HEK293 (cell line): ENCODE data around the gene CDK10.

ENCODE experiments used
- CTCF ChIA-PET: fragments of 350-600 bp; formaldehyde crosslinking; extraction: SDS; loops from one replicate; lab custom pipeline; 2021; ENCODE audit warnings: antibody characterized with exemption; lab: Yijun Ruan, JAX
- POLR2A ChIA-PET: fragments of 300-600 bp; formaldehyde crosslinking; extraction: SDS; loops from one replicate; lab custom pipeline; 2020; ENCODE audit warnings: antibody characterized with exemption, inconsistent platforms; lab: Yijun Ruan, JAX
- H3K27ac ChIP-seq: fragments of 200-500 bp; sonication (Bioruptor generic); 2 replicates; pipeline ENCODE4 v1.5.1; 2014; ENCODE audit warnings: low read depth, low read length, control low read depth, inconsistent platforms; ENCODE audit errors: extremely low read depth
- H3K36me3 ChIP-seq, 2 experiments: fragments of 200-500 bp in 1 of 2; sonication (Bioruptor generic) in 1 of 2; 1 replicate in 1 of 2; 2 replicates in 1 of 2; pipeline ENCODE4 v1.5.1; 2014 to 2017; ENCODE audit warnings: inconsistent platforms in 2 of 2, low read length in 2 of 2; ENCODE audit not compliant: control insufficient read depth in 2 of 2, insufficient read depth in 1 of 2
- H3K4me1 ChIP-seq: fragments of 200-500 bp; sonication (Bioruptor generic); 2 replicates; pipeline ENCODE4 v1.5.1; 2014; ENCODE audit warnings: mild to moderate bottlenecking, low read length, inconsistent platforms; ENCODE audit not compliant: control insufficient read depth, insufficient read depth
- H3K4me3 ChIP-seq: 2 replicates; pipeline ENCODE4 v1.5.1; 2011; ENCODE audit warnings: low read depth, mild to moderate bottlenecking, control low read depth, low read length, moderate library complexity
- H3K9me3 ChIP-seq: fragments of 200-500 bp; sonication (Bioruptor generic); 2 replicates; pipeline ENCODE4 v1.5.1; 2014; ENCODE audit warnings: low read depth, low read length, inconsistent platforms; ENCODE audit not compliant: control insufficient read depth, insufficient read depth
- CTCF ChIP-seq: fragments of 450-650 bp; formaldehyde crosslinking; IDR thresholded peaks from 2 replicates; pipeline ENCODE4 v1.5.1; 2016; ENCODE audit warnings: missing biosample characterization, missing genetic modification characterization
- ELK4 ChIP-seq: IDR thresholded peaks from 2 replicates; pipeline ENCODE4 v1.6.1; 2011; ENCODE audit warnings: mild to moderate bottlenecking, low read depth, low read length, borderline replicate concordance
- FEZF1 ChIP-seq: fragments of 450-650 bp; formaldehyde crosslinking; IDR thresholded peaks from 2 replicates; pipeline ENCODE4 v1.5.1; 2016; ENCODE audit warnings: missing biosample characterization, missing genetic modification characterization
- KLF9 ChIP-seq: fragments of 450-650 bp; formaldehyde crosslinking; IDR thresholded peaks from 2 replicates; pipeline ENCODE4 v1.5.1; 2016; ENCODE audit warnings: missing biosample characterization, missing genetic modification characterization, low read depth
- MZF1 ChIP-seq: fragments of 450-650 bp; formaldehyde crosslinking; IDR thresholded peaks from 2 replicates; pipeline ENCODE4 v1.5.1; 2017; ENCODE audit warnings: missing biosample characterization, missing genetic modification characterization, borderline replicate concordance
- OSR2 ChIP-seq: fragments of 450-650 bp; formaldehyde crosslinking; IDR thresholded peaks from 2 replicates; pipeline ENCODE4 v1.5.1; 2016; ENCODE audit warnings: missing biosample characterization, missing genetic modification characterization
- OVOL3 ChIP-seq: fragments of 450-650 bp; formaldehyde crosslinking; IDR thresholded peaks from 2 replicates; pipeline ENCODE4 v1.5.1; 2016; ENCODE audit warnings: missing biosample characterization, missing genetic modification characterization
- PRDM4 ChIP-seq: fragments of 450-650 bp; formaldehyde crosslinking; IDR thresholded peaks from 2 replicates; pipeline ENCODE4 v1.5.1; 2017; ENCODE audit warnings: missing biosample characterization, missing genetic modification characterization
- SP7 ChIP-seq: fragments of 450-650 bp; formaldehyde crosslinking; IDR thresholded peaks from 2 replicates; pipeline ENCODE4 v1.5.1; 2016; ENCODE audit warnings: missing biosample characterization, missing genetic modification characterization
- ZEB2 ChIP-seq: fragments of 450-650 bp; formaldehyde crosslinking; IDR thresholded peaks from 2 replicates; pipeline ENCODE4 v1.5.1; 2016; ENCODE audit warnings: missing biosample characterization, missing genetic modification characterization
- ZNF174 ChIP-seq: fragments of 450-650 bp; formaldehyde crosslinking; IDR thresholded peaks from 2 replicates; pipeline ENCODE4 v1.5.0; 2017; ENCODE audit warnings: missing biosample characterization, mild to moderate bottlenecking, missing genetic modification characterization
- ZNF223 ChIP-seq: fragments of 450-650 bp; formaldehyde crosslinking; IDR thresholded peaks from 2 replicates; pipeline ENCODE4 v1.5.1; 2016; ENCODE audit warnings: missing biosample characterization, missing genetic modification characterization
- ZNF23 ChIP-seq: fragments of 450-650 bp; formaldehyde crosslinking; IDR thresholded peaks from 2 replicates; pipeline ENCODE4 v1.5.1; 2016; ENCODE audit warnings: missing biosample characterization, missing genetic modification characterization, borderline replicate concordance
- ZNF324 ChIP-seq: fragments of 450-650 bp; formaldehyde crosslinking; IDR thresholded peaks from 2 replicates; pipeline ENCODE4 v1.5.1; 2016; ENCODE audit warnings: missing biosample characterization, missing genetic modification characterization
- ZNF354C ChIP-seq: fragments of 450-650 bp; formaldehyde crosslinking; IDR thresholded peaks from 2 replicates; pipeline ENCODE4 v1.5.1; 2016; ENCODE audit warnings: missing biosample characterization, missing genetic modification characterization, low read depth, borderline replicate concordance
- ZNF449 ChIP-seq: fragments of 450-650 bp; formaldehyde crosslinking; IDR thresholded peaks from 2 replicates; pipeline ENCODE4 v1.5.1; 2017; ENCODE audit warnings: missing biosample characterization, mild to moderate bottlenecking, missing genetic modification characterization, moderate library complexity
- ZNF521 ChIP-seq: fragments of 450-650 bp; formaldehyde crosslinking; IDR thresholded peaks from 2 replicates; pipeline ENCODE4 v1.5.1; 2017; ENCODE audit warnings: missing biosample characterization, mild to moderate bottlenecking, missing genetic modification characterization
- ZNF571 ChIP-seq: fragments of 450-650 bp; formaldehyde crosslinking; IDR thresholded peaks from 2 replicates; pipeline ENCODE4 v1.5.0; 2017; ENCODE audit warnings: missing biosample characterization, missing genetic modification characterization
- ZNF580 ChIP-seq: fragments of 450-650 bp; formaldehyde crosslinking; IDR thresholded peaks from 2 replicates; pipeline ENCODE4 v1.5.1; 2016; ENCODE audit warnings: missing biosample characterization, missing genetic modification characterization
- ZNF621 ChIP-seq: fragments of 450-650 bp; formaldehyde crosslinking; IDR thresholded peaks from 2 replicates; pipeline ENCODE4 v1.5.1; 2017; ENCODE audit warnings: missing biosample characterization, missing genetic modification characterization
- ZNF791 ChIP-seq: fragments of 450-650 bp; formaldehyde crosslinking; IDR thresholded peaks from 2 replicates; pipeline ENCODE4 v1.5.1; 2016; ENCODE audit warnings: missing biosample characterization, missing genetic modification characterization
- ZSCAN16 ChIP-seq: fragments of 450-650 bp; formaldehyde crosslinking; IDR thresholded peaks from 2 replicates; pipeline ENCODE4 v1.5.1; 2016; ENCODE audit warnings: missing biosample characterization, missing genetic modification characterization
- TF ChIP-seq, protein P1 (sequence below): fragments of 450-650 bp; formaldehyde crosslinking; IDR thresholded peaks from 2 replicates; pipeline ENCODE4 v1.5.1; 2017; ENCODE audit warnings: missing biosample characterization, missing genetic modification characterization
- TF ChIP-seq, protein P2 (sequence below): fragments of 450-650 bp; formaldehyde crosslinking; IDR thresholded peaks from 2 replicates; pipeline ENCODE4 v1.5.1; 2016; ENCODE audit warnings: missing biosample characterization, missing genetic modification characterization

CDK10 gene

DNA sequence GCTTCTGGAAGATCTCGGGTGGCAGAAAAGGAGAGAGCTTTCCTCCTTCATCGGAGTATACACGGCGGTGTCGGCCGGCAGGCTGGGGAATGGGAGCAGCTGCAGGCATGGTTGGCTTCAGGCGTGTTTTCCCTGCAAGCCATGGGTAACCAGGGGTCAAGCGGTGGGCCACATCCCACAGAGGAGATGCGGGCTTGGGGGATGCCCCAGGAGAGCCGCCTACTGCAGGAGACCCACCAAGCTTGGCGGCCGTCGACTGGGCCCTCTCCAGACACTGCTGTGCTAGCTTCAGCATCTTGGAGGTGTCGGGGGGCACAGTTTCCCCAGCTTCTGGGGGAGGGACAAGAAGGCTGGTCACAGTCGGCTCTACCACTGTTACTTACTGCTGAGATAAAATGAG is 30.0 kb downstream of the CDK10 start:
- H3K4me1 ChIP-seq = no peaks in the 10 kb centered on the region
- TF ChIP-seq ZNF223 (tag by site-specific recombination) (no peak), CTCF (tag by site-specific recombination) (no peak), ZNF791 (tag by site-specific recombination) (no peak), ZNF449 (tag by site-specific recombination) (no peak), ZNF354C (tag by site-specific recombination) (no peak), ZEB2 (no peak), KLF9 (no peak), OVOL3 (tag by site-specific recombination) (no peak)
- TF ChIP-seq, protein P1, sequence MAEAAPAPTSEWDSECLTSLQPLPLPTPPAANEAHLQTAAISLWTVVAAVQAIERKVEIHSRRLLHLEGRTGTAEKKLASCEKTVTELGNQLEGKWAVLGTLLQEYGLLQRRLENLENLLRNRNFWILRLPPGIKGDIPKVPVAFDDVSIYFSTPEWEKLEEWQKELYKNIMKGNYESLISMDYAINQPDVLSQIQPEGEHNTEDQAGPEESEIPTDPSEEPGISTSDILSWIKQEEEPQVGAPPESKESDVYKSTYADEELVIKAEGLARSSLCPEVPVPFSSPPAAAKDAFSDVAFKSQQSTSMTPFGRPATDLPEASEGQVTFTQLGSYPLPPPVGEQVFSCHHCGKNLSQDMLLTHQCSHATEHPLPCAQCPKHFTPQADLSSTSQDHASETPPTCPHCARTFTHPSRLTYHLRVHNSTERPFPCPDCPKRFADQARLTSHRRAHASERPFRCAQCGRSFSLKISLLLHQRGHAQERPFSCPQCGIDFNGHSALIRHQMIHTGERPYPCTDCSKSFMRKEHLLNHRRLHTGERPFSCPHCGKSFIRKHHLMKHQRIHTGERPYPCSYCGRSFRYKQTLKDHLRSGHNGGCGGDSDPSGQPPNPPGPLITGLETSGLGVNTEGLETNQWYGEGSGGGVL = no peak
- CTCF ChIA-PET = interaction anchor here (1.1 to 3.0 kb wide), 2 partner anchors 11 to 14 kb away, joined by 3 to 18 read pairs; no protein-coding TSS in a partner anchor
- H3K36me3 ChIP-seq = peaks cover 0 to 28% of the 10 kb centered on the region in 2 experiments; a peak in 2 of 3 replicates
- no peak overlapping the region for H3K4me3 ChIP-seq
- H3K27ac ChIP-seq = no peak overlapping the region
- POLR2A ChIA-PET = no interaction called here
- H3K9me3 ChIP-seq = no peaks in the 10 kb centered on the region

GRCh38 chr16:89716916-89717687 is 30.6 kb downstream of the CDK10 start:
- H3K9me3 ChIP-seq = no peaks in the 10 kb centered on the region
- POLR2A ChIA-PET = interaction anchor here (0.7 to 1.1 kb wide), 2 partner anchors 9 to 11 kb away, joined by 3 to 4 read pairs; no protein-coding TSS in a partner anchor
- CTCF ChIA-PET = interaction anchor here (0.6 to 3.0 kb wide), 3 partner anchors 11 to 156 kb away, joined by 3 to 18 read pairs (median 3); partner anchors contain the start of gene TCF25
- H3K4me1 ChIP-seq = no peaks in the 10 kb centered on the region
- no peak overlapping the region for H3K4me3 ChIP-seq
- H3K36me3 ChIP-seq = peaks cover 0 to 28% of the 10 kb centered on the region in 2 experiments; a peak in 2 of 3 replicates
- H3K27ac ChIP-seq = no peak overlapping the region
- TF ChIP-seq SP7 (tag by site-specific recombination) = no peak
- no peak for TF ChIP-seq MZF1 (tag by site-specific recombination)
- no peak for TF ChIP-seq ZNF324 (tag by site-specific recombination)
- TF ChIP-seq FEZF1 (tag by site-specific recombination) = no peak
- no peak for TF ChIP-seq ZNF571 (tag by site-specific recombination)
- TF ChIP-seq PRDM4 (tag by site-specific recombination) = no peak
- TF ChIP-seq ELK4 = no peak
- no peak for TF ChIP-seq ZNF23 (tag by site-specific recombination)
- no peak for TF ChIP-seq ZNF521
- no peak for TF ChIP-seq ZNF580 (tag by site-specific recombination)
- TF ChIP-seq ZSCAN16 (tag by site-specific recombination) = no peak
- TF ChIP-seq, protein P2, sequence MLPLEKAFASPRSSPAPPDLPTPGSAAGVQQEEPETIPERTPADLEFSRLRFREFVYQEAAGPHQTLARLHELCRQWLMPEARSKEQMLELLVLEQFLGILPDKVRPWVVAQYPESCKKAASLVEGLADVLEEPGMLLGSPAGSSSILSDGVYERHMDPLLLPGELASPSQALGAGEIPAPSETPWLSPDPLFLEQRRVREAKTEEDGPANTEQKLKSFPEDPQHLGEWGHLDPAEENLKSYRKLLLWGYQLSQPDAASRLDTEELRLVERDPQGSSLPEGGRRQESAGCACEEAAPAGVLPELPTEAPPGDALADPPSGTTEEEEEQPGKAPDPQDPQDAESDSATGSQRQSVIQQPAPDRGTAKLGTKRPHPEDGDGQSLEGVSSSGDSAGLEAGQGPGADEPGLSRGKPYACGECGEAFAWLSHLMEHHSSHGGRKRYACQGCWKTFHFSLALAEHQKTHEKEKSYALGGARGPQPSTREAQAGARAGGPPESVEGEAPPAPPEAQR = no peak
- no peak for TF ChIP-seq OSR2 (tag by site-specific recombination)
- no peak for TF ChIP-seq ZNF621 (tag by site-specific recombination)
- TF ChIP-seq ZNF174 (tag by site-specific recombination) = no peak
